ENCODE data around the gene MYMK.
A peak's percentile ranks its signal among the peaks of the same experiment; 100 is the strongest.

The MYMK gene

DNA sequence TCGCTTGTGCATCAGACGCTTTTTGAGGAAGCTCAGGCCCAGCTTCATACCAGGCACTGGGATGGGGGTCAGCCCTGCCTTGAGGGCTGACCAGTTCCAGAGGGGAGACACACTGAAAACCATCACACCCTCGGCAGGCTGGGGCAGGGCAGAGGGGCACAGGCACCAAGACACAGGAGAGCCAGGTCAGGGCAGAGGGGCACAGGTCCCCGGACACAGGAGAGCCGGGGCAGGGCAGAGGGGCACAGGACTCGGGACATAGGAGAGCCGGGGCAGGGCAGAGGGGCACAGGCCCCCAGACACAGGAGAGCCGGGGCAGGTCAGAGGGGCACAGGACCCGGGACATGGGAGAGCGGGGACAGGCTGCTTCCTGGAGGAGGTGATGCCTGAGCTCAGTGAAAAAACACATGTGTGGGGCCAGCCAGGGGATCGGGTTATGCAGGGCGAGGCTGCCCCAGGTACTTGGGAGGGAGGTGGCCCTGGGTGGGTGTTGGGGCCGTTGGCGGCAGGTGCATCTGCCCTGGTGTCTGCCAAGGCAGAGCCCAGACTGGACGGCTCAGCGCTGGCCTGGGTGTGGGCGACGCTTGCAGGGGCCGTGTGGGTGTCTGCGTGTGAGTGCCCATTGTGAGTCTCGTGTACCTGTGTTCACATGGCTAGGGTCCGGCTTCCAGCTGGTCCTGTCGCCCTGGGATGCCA is 30.8 kb downstream of the MYMK start:
- Mint-ChIP-seq H3K36me3 (ENCODE audit: low read depth) (no peaks in the 10 kb centered on the region), H3K4me3 (no peak overlapping the region), H3K4me1 (peaks cover 39% of the 10 kb centered on the region), H3K27me3 (ENCODE audit: low read depth) (peaks cover 18% of the 10 kb centered on the region), H3K9me3 (no peaks in the 10 kb centered on the region), H3K27ac (peak overlapping the region in 1 of 3 experiments; percentile 54)
- no peak for TF ChIP-seq CTCF (IDR thresholded peaks at IDR 0.05; ENCODE audit: unreplicated experiment in 3 of 3)

GRCh38 chr9:133493428-133493827 is 31.3 kb downstream of the MYMK start:
- no peak for TF ChIP-seq CTCF (IDR thresholded peaks at IDR 0.05; ENCODE audit: unreplicated experiment in 3 of 3)
- no peak overlapping the region for H3K4me3 Mint-ChIP-seq

GRCh38 chr9:133492061-133493021 is 32.4 kb downstream of the MYMK start:
- Mint-ChIP-seq H3K4me3 (peak overlapping the region in 2 of 3 experiments; percentile 12 to 19), H3K27me3 (ENCODE audit: low read depth) (peaks cover 10% of the 10 kb centered on the region), H3K9me3 (no peaks in the 10 kb centered on the region), H3K27ac (peak overlapping the region; percentile 42 to 90 (median 89)), H3K4me1 (peaks cover 31% of the 10 kb centered on the region), H3K36me3 (ENCODE audit: low read depth) (no peaks in the 10 kb centered on the region)
- TF ChIP-seq CTCF (IDR thresholded peaks at IDR 0.05; ENCODE audit: unreplicated experiment in 3 of 3), result no peak

More at GRCh38 chr9:133493428-133493827, 31.3 kb downstream of the MYMK start:
- peaks cover 18% of the 10 kb centered on the region for H3K27me3 Mint-ChIP-seq (ENCODE audit: low read depth)
- no peaks in the 10 kb centered on the region for H3K36me3 Mint-ChIP-seq (ENCODE audit: low read depth)
- H3K27ac Mint-ChIP-seq, result peak overlapping the region in 2 of 3 experiments; percentile 89 to 90
- peaks cover 37% of the 10 kb centered on the region for H3K4me1 Mint-ChIP-seq
- no peaks in the 10 kb centered on the region for H3K9me3 Mint-ChIP-seq

GRCh38 chr9:133491656-133491925 is 33.2 kb downstream of the MYMK start:
- Mint-ChIP-seq H3K36me3 (ENCODE audit: low read depth) (no peaks in the 10 kb centered on the region), H3K27ac (no peak overlapping the region), H3K4me1 (peaks cover 31% of the 10 kb centered on the region), H3K4me3 (no peak overlapping the region), H3K27me3 (ENCODE audit: low read depth) (peaks cover 7% of the 10 kb centered on the region), H3K9me3 (no peaks in the 10 kb centered on the region)
- TF ChIP-seq CTCF (IDR thresholded peaks at IDR 0.05; ENCODE audit: unreplicated experiment in 3 of 3), result no peak

GRCh38 chr9:133490865-133491655 is 33.7 kb downstream of the MYMK start:
- Mint-ChIP-seq H3K9me3 (no peaks in the 10 kb centered on the region), H3K4me3 (no peak overlapping the region), H3K36me3 (ENCODE audit: low read depth) (no peaks in the 10 kb centered on the region), H3K27me3 (ENCODE audit: low read depth) (peaks cover 7% of the 10 kb centered on the region), H3K4me1 (peaks cover 33% of the 10 kb centered on the region), H3K27ac (no peak overlapping the region)
- no peak for TF ChIP-seq CTCF (IDR thresholded peaks at IDR 0.05; ENCODE audit: unreplicated experiment in 3 of 3)

Data from nephron (organoid).